HG02610 (cell line): ENCODE data around the gene RHEBL1.

Experiments
- ATAC-seq: cut with Tn5 transposase; IDR thresholded peaks from one replicate; pipeline ENCODE4 v1.9.1; 2021; ENCODE audit warnings: mild to moderate bottlenecking, moderate library complexity; ENCODE audit not compliant: unreplicated experiment

RHEBL1 gene

DNA sequence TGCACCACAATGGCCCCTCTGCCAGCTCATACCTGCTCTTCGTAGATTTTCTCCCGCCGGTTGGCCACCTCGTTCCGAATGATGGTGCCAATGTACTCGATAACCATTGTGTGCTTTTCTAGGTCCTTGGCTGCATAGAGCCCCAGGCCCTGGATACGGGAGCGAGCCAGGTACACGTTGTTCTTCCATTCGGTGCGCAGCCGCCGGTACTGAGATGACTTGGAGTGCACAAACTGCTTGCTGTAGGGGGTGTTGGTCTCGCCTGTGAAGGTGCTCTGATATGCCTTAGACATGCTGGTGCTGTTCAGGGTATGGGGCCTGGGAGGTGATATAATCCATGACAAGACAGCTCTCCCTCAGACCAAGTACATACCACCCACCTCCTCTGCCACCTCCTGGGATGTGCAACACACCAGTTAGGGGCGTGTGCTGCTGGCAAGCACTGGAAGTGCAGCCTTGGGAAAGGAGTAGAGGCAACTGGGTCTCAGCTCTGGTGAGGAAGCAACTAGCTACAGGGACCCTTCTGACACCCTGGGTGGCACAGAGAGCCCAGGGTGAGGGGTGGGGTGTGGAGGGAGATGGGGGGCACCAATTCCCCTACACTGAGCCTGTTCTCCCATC lies 47.1 kb downstream of the RHEBL1 start:
- ATAC-seq = no peak

DNA sequence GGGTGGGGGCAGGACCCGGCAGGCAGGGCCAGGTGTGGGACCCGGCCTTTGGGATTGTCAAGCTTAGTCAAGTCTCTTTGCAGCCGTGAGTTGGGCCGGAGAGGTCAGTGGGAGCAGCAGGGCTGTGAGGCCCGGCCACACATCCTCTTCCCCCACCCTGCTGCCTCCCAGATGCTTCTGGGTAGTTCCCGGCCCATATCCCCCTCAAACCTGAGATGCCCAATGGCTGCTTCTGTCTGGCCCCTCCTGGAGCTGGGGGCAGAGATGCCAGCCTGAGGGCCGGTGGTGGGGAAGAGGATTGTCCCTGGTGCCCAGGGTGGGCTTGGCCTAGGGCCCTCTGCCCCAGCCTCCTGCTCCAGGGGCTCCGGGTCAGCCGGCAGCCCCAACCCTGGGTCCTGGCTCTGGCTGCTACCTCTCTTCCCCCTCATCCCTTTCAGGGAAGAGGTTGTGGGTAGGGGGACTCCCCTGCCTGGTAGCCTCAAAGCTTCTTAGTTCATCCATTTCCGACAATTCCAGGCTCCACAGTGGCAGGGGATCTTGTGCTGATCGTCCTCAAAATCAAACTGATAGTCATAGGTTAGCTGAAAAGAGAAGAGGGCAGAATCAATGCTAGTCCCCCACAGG lies 48.4 kb downstream of the RHEBL1 start:
- no peak for ATAC-seq

DNA sequence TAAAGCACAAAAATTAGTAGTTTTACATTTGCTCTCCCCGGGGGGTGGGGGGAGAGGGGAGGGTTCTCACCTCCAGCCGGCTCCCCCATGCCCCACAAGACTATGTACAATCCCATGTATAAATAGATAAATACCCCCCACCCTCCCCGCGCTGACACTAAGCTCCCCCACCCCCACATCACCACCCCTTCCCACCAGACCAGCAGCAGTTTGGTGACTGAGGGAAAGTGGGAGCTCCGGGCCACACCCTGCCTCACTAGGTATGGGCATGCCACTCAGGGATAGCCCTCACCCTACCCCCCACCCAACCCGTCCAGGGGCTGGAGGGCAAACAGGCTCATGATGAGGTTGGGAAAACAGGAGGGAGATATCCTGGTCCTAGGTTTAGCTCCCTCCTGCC lies 49.3 kb downstream of the RHEBL1 start:
- no peak for ATAC-seq

DNA sequence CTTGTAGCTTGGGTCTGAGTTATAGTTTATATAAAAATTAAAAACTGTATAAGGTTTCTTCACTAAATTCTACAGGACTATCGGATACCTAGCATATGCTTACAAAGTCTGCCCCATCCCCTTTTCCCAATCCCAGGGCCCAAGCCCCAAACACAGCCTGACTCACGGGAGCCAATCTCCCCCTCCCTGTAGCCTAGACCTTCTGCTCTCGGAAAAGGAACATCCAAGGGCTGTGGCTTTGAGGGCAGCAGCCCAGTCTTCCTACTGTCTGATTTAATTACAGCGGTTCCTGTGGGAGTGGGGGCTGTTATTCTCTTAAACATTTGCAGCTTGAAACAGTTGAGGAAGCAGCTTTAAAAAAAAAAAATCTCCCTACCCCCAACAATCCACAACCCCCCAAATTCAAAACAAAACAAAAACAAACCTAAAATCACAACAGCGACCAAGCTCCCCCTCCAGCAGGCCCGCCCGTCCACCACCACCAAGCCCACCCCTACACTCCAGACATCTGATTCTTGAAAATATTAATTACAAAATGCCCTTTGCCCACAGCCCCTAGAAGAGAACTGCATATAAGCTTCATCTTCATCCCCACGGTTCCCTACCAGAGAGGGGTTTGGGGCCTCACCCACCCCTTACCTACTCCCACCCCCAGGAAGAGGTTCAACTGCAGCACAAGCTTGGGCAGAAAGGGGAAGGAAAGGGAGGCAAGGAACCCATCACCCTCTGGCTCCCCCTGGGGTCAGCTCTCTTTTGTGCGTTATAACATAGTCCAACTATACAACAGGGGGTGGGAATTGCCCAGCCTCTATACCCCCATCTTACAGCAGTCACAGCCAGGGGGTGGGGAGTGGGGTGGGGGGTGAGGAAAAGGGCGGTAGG lies 50.1 kb downstream of the RHEBL1 start:
- no peak for ATAC-seq

DNA sequence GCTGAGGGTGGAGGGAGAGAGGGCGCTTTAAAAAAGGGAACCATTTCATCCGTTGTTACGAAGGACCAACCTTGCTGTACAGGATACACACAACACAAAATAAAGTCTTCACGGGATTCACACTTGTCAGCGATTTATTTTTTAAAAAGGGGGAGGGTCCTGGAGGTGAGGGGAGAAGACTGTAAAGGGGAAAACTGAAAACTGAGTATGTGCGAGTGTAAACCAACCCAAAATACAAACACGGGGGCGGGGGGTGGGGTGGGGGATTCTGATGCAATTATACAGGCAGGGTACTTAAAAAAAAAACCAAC lies 50.7 kb downstream of the RHEBL1 start:
- peak; percentile 12 for ATAC-seq

DNA sequence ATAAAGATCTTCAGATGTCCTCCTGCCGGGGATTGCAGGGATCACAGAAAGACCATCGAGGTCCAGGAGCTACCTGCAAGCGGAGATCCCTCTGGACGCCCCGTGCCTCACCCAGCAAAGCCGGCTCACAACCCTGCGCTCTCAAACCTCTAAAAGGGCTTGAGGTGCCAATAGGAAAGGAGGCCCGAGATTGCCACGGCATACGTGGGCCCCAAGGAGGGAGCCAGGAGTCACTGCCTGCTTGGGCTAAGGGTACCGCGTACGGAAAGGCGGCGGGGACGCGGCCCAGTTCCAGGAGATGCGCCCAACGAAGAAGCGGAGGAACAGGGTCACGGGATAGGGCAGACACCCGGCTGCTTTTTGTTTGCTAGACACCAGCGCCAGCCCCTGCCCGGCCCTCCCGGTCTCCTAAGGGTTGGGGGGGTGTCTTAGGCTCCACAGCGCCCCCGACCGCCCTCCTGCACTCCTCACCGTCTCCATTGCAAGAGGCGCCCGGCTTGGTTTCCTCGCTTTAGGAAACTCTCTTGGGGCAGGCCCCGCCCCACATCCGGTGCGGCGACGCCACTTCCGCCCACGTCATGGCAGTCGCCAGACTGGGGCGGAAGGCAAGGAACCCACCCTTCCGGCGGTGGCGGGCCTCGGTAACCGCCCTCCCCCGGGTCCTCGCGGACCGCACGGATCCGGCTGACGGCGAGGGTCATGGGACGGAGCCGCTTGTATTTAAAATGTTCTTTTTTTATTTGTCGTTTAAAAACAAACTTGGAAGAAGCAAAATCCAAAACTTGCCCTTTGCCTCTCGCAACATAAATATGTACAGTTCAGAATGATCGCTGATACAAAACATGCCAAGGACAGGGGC lies 51.3 kb downstream of the RHEBL1 start, which contains the start of gene PRKAG1:
Gene PRKAG1, minus strand, starts transcription at position 516 of the 859 bp plus-strand sequence. Its CDS starts 36 bp downstream, at position 480.
- ATAC-seq = peak; percentile 89

DNA sequence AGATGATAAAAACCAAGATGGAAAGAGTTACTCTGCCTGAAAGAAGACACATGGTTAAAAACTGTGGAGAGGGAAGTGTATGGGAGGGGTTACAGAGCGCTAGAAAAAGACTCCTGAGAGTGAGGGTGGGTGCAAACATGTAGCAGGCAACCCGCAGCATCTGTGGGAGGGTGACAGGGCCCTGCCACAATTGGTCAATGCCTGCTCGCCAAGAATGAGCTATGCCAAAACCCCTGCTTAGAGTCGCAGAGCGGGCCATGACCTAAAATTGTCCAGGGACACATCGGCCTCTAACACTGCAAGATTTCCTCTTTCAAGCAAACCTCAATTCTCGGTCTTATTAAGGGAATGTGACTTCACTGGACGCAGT lies 51.9 kb downstream of the RHEBL1 start:
- peak; percentile 3 for ATAC-seq

DNA sequence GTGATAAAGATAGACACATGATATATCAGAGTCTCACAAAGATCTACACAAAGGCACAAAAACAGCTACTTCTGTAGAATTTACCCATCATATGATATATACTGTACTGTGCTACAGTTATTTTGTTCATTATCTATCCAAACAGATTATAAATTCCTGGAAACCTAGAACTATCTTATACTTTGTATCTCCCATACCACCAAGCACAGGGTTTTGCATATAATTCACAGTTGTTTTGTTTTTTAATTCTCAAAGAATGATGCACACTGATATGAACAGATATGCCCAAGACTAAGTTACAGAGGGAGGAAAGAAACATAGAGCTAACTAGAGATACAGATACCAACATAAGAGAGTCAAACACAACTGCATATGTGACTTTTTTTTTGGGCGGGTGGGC lies 54.6 kb downstream of the RHEBL1 start:
- ATAC-seq = no peak
